ENCODE results near the gene ITFG1.

GRCh38 chr16:47113130-47113529, 347.7 kb downstream of the ITFG1 start:
- no peak for TF ChIP-seq ELF4 (CRISPR knock-in tag; IDR thresholded peaks at IDR 0.05)
- no peak for TF ChIP-seq GABPA (tag; conservative IDR thresholded peaks at IDR 0.05; ENCODE audit: low read depth)
- TF ChIP-seq TARDBP (IDR thresholded peaks at IDR 0.05) = no peak
- TF ChIP-seq, protein P1, sequence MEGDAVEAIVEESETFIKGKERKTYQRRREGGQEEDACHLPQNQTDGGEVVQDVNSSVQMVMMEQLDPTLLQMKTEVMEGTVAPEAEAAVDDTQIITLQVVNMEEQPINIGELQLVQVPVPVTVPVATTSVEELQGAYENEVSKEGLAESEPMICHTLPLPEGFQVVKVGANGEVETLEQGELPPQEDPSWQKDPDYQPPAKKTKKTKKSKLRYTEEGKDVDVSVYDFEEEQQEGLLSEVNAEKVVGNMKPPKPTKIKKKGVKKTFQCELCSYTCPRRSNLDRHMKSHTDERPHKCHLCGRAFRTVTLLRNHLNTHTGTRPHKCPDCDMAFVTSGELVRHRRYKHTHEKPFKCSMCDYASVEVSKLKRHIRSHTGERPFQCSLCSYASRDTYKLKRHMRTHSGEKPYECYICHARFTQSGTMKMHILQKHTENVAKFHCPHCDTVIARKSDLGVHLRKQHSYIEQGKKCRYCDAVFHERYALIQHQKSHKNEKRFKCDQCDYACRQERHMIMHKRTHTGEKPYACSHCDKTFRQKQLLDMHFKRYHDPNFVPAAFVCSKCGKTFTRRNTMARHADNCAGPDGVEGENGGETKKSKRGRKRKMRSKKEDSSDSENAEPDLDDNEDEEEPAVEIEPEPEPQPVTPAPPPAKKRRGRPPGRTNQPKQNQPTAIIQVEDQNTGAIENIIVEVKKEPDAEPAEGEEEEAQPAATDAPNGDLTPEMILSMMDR (IDR thresholded peaks at IDR 0.05 in 2 of 3, conservative IDR thresholded peaks at IDR 0.05 in 1 of 3; ENCODE audit: insufficient read depth in 2 of 3, low read depth in 1 of 3, low read length in 3 of 3) = no peak
